Cardiac fibroblast (primary cell): Measurements from ENCODE around the gene SRI.
"Not testable (repeated sequence)": the region's sequence is repeated elsewhere in the genome, so short reads cannot be mapped to it uniquely, and the experiment has no call there.

Experiments used
- DNase-seq, 2 donors: peaks; one replicate each; pipeline versions ENCODE4 v3.0.0 to v3.0.0-alpha.2; 2010; ENCODE audit warnings: low read depth in 2 of 2
- H3K4me3 ChIP-seq, 2 donors: replicated peaks in 1 of 2; 1 replicate in 1 of 2; 2 replicates in 1 of 2; pipeline ENCODE4 v1.5.1; 2011; ENCODE audit warnings: low read depth in 2 of 2, low read length in 2 of 2, mild to moderate bottlenecking in 2 of 2, moderate library complexity in 1 of 2
- TF ChIP-seq, protein P1 (sequence below): IDR thresholded peaks from one replicate; pipeline ENCODE4 v1.5.1; 2011; ENCODE audit warnings: low read depth, mild to moderate bottlenecking, low read length, inconsistent platforms

Gene SRI, protein sequence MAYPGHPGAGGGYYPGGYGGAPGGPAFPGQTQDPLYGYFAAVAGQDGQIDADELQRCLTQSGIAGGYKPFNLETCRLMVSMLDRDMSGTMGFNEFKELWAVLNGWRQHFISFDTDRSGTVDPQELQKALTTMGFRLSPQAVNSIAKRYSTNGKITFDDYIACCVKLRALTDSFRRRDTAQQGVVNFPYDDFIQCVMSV

DNA sequence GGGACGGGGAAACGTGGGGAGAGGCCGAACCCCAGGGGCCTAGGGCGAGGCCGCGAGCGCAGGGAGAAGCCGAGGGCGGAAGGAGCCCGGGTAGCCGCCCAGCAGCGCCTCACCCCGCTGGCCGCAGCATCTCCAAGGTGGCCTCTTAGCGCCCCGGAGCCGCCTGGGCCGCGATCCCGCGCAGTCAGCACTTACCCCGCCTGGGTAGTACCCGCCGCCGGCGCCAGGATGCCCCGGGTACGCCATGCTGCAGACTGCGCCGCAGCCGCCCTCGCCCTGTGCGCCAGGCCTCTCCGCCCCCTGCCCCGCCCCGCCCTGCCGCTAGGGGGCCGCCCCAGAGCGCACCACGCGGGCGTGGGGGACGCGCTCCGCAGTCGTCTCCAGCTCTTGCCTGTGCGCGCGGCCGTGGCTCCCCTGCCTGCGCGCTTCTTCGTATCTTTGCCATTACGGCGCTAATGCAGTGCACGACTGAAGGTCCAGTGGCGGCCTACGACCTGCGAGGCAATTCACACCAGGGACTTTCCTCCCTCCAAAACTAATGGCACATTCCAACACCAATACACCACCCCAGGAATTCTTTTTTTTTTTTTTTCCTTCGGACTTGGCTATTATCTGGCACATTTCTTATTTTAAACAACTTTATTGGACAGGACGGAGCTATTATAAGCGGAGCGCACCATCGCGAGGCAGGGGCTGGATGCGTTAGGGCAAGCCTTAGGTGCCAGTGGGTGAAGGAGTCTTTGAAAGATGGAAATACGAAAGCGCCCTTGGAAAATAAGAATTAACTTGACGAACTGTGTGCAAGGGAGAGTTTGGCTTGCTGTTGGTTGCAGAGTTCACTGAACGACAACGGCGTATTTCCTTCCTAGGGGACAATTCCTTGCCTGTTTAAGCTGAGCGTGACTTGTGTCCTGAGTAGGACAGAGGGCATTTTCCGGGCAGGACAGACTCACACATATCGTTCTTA, at the start of gene SRI:
TSS of gene SRI (minus strand) at position 258 of the 967 bp plus-strand sequence. CDS start at position 246, 12 bp downstream.
- H3K4me3 ChIP-seq = peak within 1 kb of the TSS; percentile 91 to 93
- peak; percentile 84 to 92 for DNase-seq
- TF ChIP-seq, protein P1, sequence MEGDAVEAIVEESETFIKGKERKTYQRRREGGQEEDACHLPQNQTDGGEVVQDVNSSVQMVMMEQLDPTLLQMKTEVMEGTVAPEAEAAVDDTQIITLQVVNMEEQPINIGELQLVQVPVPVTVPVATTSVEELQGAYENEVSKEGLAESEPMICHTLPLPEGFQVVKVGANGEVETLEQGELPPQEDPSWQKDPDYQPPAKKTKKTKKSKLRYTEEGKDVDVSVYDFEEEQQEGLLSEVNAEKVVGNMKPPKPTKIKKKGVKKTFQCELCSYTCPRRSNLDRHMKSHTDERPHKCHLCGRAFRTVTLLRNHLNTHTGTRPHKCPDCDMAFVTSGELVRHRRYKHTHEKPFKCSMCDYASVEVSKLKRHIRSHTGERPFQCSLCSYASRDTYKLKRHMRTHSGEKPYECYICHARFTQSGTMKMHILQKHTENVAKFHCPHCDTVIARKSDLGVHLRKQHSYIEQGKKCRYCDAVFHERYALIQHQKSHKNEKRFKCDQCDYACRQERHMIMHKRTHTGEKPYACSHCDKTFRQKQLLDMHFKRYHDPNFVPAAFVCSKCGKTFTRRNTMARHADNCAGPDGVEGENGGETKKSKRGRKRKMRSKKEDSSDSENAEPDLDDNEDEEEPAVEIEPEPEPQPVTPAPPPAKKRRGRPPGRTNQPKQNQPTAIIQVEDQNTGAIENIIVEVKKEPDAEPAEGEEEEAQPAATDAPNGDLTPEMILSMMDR = peak; percentile 15

DNA sequence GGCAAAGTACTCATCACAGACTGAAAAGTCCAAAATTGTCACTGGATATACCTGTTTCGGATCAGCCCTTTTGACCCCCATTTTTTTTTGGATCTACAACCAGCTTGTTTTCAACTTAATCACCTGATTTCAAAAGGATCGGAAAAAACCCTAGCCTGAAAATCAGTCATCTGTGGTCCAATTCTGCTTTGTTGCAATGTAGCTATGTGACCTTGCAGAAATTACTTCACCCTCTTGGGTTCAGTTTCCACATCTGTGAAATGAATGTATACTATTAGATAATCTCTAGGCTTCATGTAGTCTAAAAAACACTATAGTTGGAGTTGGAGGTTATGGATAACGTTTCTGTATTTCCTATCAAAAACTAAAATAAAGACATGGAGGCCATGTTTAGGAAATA, 49.7 kb upstream of the SRI start:
- TF ChIP-seq, protein P1 = no peak
- no peak overlapping the region for H3K4me3 ChIP-seq
- no peak for DNase-seq

DNA sequence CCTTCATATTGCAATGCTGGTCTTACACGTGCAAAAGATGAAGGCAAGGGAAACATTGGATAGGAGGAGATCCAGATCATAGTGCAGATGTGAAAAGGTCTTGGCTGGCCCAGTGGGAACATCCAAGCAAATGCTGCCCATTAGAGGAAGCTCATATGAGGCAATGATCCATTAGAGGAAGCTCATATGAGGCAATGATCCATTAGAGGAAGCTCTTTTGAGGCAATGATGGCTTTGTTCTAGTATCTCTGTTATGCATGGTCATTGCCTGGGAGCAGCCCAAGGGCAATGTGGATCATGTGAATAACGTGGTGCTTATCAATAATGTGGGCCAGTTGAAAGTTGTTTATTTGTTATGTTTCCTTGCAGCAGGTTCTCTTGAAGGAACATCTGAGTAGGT, 49.0 kb upstream of the SRI start:
- TF ChIP-seq, protein P1 = no peak
- DNase-seq = no peak

DNA sequence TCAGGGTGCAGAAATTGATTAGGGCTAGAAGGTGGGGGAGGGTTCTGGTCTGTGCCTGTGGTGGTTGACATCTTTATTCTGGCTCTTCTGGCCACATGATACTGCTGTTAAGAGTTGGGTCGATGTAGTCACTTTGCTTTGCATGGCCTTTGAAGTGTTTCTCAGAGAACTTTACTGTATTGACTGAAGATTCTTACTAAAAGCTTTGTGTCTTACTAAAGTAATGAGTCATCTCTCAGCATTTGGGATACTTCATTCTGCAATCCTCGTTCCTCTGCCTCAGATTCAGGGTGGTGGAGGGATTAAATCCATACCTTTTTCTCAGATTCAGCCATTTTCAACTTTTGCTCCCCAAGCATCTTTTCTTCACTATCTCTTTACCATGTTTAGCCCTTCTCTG, 48.2 kb upstream of the SRI start:
- no peak overlapping the region for H3K4me3 ChIP-seq
- DNase-seq = no peak
- TF ChIP-seq, protein P1 = no peak

More for the DNA sequence above, 49.0 kb upstream of the SRI start:
- no peak overlapping the region for H3K4me3 ChIP-seq

DNA sequence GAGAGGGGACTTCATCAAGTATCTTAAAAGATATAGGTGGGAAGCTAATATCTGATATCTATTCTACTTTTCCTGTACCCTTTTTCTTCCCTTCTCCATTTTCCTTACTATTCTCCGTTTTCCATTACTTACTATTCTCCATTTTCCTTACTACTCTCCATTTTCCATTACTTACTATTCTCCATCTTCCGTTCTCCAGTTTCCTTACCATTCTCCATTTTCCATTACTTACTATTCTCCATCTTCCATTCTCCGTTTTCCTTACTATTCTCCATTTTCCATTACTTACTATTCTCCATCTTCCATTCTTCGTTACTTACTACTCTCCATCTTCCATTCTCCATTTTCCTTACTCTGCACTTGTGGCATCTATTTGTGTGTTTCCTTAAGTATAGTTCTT, 47.6 kb upstream of the SRI start:
- TF ChIP-seq, protein P1 = no peak
- H3K4me3 ChIP-seq = no peak overlapping the region
- DNase-seq = no peak

DNA sequence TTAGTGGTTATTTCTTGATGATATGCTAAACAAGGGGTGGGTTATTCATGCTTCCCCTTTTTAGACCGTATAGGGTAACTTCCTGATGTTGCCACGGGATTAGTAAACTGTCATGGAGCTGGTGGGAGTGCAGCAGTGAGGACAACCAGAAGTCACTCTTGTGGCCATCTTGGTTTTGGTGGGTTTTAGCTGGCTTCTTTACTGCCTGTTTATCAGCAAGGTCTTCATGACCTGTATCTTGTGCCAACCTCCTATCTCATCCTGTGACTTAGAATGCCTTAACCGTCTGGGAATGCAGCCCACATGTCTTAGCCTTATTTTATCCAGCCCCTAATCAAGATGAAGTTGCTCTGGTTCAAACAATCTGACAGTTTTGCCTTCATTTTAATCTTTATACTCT, 45.1 kb upstream of the SRI start:
- H3K4me3 ChIP-seq = not testable (repeated sequence)
- peak in 1 of 2 donors; percentile 7 for DNase-seq

DNA sequence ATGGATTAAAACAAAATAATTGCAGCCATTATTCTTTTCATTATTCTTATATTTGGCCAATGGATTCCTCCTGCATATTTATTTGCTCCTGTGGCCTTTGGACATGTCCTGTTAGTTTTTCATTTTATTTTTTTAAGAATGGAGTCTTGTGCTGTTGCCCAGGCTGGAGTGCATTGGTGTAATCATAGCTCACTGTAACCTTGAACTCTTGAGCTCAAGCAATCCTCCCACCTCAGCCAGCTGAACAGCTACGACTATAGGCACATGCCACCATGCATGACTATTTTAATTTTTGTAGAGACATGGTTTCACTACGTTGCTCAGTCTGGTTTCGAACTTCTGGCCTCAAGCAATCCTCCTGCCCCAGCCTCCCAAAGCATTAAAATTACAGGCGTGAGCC, 42.7 kb upstream of the SRI start:
- H3K4me3 ChIP-seq = no peak overlapping the region
- no peak for DNase-seq
- TF ChIP-seq, protein P1 = no peak
